Activated CD8-positive, alpha-beta T cell treated with anti-CD3 and anti-CD28 coated beads for 36 hours (primary cell): ENCODE results near the gene NCAPG2. TPM values are rescaled to one million over a fixed set of nuclear protein-coding genes. Genes with fewer than 3 reads are reported as not detected.
A peak's percentile ranks its signal among the peaks of the same experiment; 100 is the strongest.

Source experiments
- ATAC-seq: fragments of 200-7000 bp; cut with Tn5 transposase; one replicate; pipeline ENCODE4 v1.10.0; 2021; ENCODE audit warnings: mild to moderate bottlenecking, moderate library complexity
- CTCF ChIA-PET: fragments of 350-600 bp; sonication (Branson Sonifier 250); formaldehyde crosslinking; loops from one replicate; lab custom pipeline; 2021; ENCODE audit warnings: antibody characterized with exemption; lab: Charles Lee
- POLR2A ChIA-PET: fragments of 350-600 bp; sonication (Branson Sonifier 250); formaldehyde crosslinking; loops from one replicate; lab custom pipeline; 2021; ENCODE audit warnings: antibody characterized with exemption; lab: Charles Lee
- DNase-seq: peaks from one replicate; pipeline ENCODE4 v3.0.0-alpha.2; 2020
- H3K27ac Mint-ChIP-seq: one replicate; pipeline ENCODE4 v1.8.0; 2021; ENCODE audit warnings: mild to moderate bottlenecking, mixed read lengths
- H3K27me3 Mint-ChIP-seq: one replicate; pipeline ENCODE4 v1.8.0; 2021; ENCODE audit warnings: mixed read lengths
- H3K36me3 Mint-ChIP-seq: one replicate; pipeline ENCODE4 v1.8.0; 2021; ENCODE audit warnings: low read depth, mixed read lengths
- H3K4me1 Mint-ChIP-seq: one replicate; pipeline ENCODE4 v1.8.0; 2021; ENCODE audit warnings: low read depth, mixed read lengths
- H3K4me3 Mint-ChIP-seq: one replicate; pipeline ENCODE4 v1.8.0; 2021; ENCODE audit warnings: mild to moderate bottlenecking, moderate library complexity, mixed read lengths
- H3K9me3 Mint-ChIP-seq: one replicate; pipeline ENCODE4 v1.8.0; 2021; ENCODE audit warnings: mixed read lengths
- CTCF ChIP-seq: fragments of 200-600 bp; IDR thresholded peaks from one replicate; pipeline ENCODE4 v1.8.0; 2022; ENCODE audit warnings: antibody characterized with exemption, mild to moderate bottlenecking
- intact Hi-C: fragments of 100-400 bp; cut with micrococcal nuclease; formaldehyde crosslinking; loops from one replicate; pipeline ENCODE4 v1.10.0; 2022
- total RNA-seq, 2 experiments: library from RNA; stranded (reverse); gene quantifications; one replicate each; pipeline ENCODE4 v1.2.3, GENCODE V29; 2021

NCAPG2 gene
- total RNA-seq, 2 experiments from 2014 or later: 108 to 113 TPM

- Mint-ChIP-seq H3K9me3 (no peaks in the 10 kb centered on the region), H3K4me3 (no peak overlapping the region), H3K27me3 (no peaks in the 10 kb centered on the region), H3K27ac (no peak overlapping the region), H3K36me3 (peaks cover 62% of the 10 kb centered on the region), H3K4me1 (no peaks in the 10 kb centered on the region)
- peak; percentile 56 for DNase-seq
- intact Hi-C loops: no loop called here
- no peak for ATAC-seq
- POLR2A ChIA-PET: interaction anchor here (0.7 kb wide), 1 partner anchor 84 kb away, joined by 4 read pairs; no protein-coding TSS in a partner anchor
- peak; percentile 67 for TF ChIP-seq CTCF
- CTCF ChIA-PET: interaction anchor here (0.6 to 2.4 kb wide), 7 partner anchors 10 to 246 kb away, joined by 3 to 8 read pairs (median 4); no protein-coding TSS in a partner anchor
These were observed 57.7 kb downstream of the NCAPG2 start for GRCh38 chr7:158646766-158647474.

DNA sequence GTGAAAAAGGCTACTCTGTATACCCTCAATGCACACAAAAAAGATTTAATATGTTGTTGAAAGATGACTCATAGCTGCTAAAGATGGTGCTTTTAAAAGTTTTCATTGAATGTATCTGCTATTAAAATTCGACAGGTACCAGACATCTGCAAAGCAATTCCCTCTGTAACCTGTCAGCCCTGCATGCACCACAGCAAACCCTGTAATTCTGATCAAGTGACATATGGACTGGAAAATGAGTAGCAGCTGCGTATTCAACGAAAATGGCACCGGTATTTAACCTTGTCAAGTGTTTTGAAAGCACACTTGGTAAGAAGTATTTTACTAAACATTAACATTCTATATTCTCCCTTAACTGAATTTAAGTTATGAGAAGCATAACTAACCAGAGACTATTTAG lies 58.8 kb downstream of the NCAPG2 start:
- intact Hi-C loops: no loop called here
- POLR2A ChIA-PET: no interaction called here
- DNase-seq: no peak
- CTCF ChIA-PET: interaction anchor here (0.8 to 2.4 kb wide), 2 partner anchors 11 to 26 kb away, joined by 4 to 8 read pairs; no protein-coding TSS in a partner anchor
- Mint-ChIP-seq H3K36me3 (peaks cover 63% of the 10 kb centered on the region), H3K9me3 (no peaks in the 10 kb centered on the region), H3K4me1 (no peaks in the 10 kb centered on the region), H3K4me3 (no peak overlapping the region), H3K27me3 (no peaks in the 10 kb centered on the region), H3K27ac (no peak overlapping the region)
- ATAC-seq: no peak
- TF ChIP-seq CTCF: no peak

GRCh38 chr7:158642149-158642548 lies 62.5 kb downstream of the NCAPG2 start:
- no peaks in the 10 kb centered on the region for H3K9me3 Mint-ChIP-seq
- TF ChIP-seq CTCF: no peak
- no peak overlapping the region for H3K27ac Mint-ChIP-seq
- no peak for DNase-seq
- intact Hi-C loops: no loop called here
- no peaks in the 10 kb centered on the region for H3K4me1 Mint-ChIP-seq
- POLR2A ChIA-PET: interaction anchor here (0.6 kb wide), 1 partner anchor 15 kb away, joined by 3 read pairs; no protein-coding TSS in a partner anchor
- no peaks in the 10 kb centered on the region for H3K27me3 Mint-ChIP-seq
- peaks cover 67% of the 10 kb centered on the region for H3K36me3 Mint-ChIP-seq
- H3K4me3 Mint-ChIP-seq: no peak overlapping the region
- CTCF ChIA-PET: interaction anchor here (0.8 kb wide), 1 partner anchor 335 kb away, joined by 3 read pairs; no protein-coding TSS in a partner anchor
- no peak for ATAC-seq

- POLR2A ChIA-PET: no interaction called here
These were observed 66.6 kb downstream of the NCAPG2 start for GRCh38 chr7:158638001-158638400.

More at GRCh38 chr7:158638001-158638400, 66.6 kb downstream of the NCAPG2 start:
- Mint-ChIP-seq H3K36me3 (peaks cover 41% of the 10 kb centered on the region), H3K27me3 (no peaks in the 10 kb centered on the region), H3K9me3 (no peaks in the 10 kb centered on the region), H3K4me3 (no peak overlapping the region), H3K27ac (no peak overlapping the region), H3K4me1 (no peaks in the 10 kb centered on the region)
- ATAC-seq (no peak), DNase-seq (no peak)
- CTCF ChIA-PET: no interaction called here
- TF ChIP-seq CTCF: no peak
- intact Hi-C loops: no loop called here
